ENCODE data around the gene SLC43A1. TPM values are rescaled to one million over a fixed set of nuclear protein-coding genes. Genes with fewer than 3 reads are reported as not detected.
A peak's percentile ranks its signal among the peaks of the same experiment; 100 is the strongest.

The SLC43A1 gene
- total and polyA plus RNA-seq, 2 of the 4 experiments (the other 2 are of a cell fraction): 10.0 to 17.0 TPM

GRCh38 chr11:57458060-57458409, 57.5 kb downstream of the SLC43A1 start:
- Histone ChIP-seq H3K4ac (ENCODE audit: low read depth, low read length) (no peak overlapping the region), H2BK120ac (ENCODE audit: low read depth, low read length) (no peak overlapping the region), H2BK5ac (ENCODE audit: low read depth, low read length, poor library complexity, severe bottlenecking) (no peak overlapping the region), H3K18ac (ENCODE audit: low read depth, low read length) (no peak overlapping the region), H3K4me3 (ENCODE audit: insufficient read depth, low read depth, low read length) (no peak overlapping the region), H2AK9ac (replicated peaks; ENCODE audit: low read depth, low read length, poor library complexity) (no peak overlapping the region), H2BK20ac (ENCODE audit: low read depth, low read length) (no peak overlapping the region), H3K27me3 (ENCODE audit: control insufficient read depth, insufficient read depth, low read length) (peaks cover 54% of the 10 kb centered on the region), H3K4me1 (ENCODE audit: control insufficient read depth, insufficient read depth, low read length) (peaks cover 3% of the 10 kb centered on the region; the same call in 1 of the 2 replicates), H4K5ac (ENCODE audit: low read depth, low read length) (no peak overlapping the region), H3K56ac (ENCODE audit: extremely low read depth, insufficient read depth, low read length) (no peak overlapping the region), H3K9ac (ENCODE audit: low read depth, low read length) (no peak overlapping the region), H3K4me2 (ENCODE audit: low read depth, low read length) (no peak overlapping the region), H3K9me3 (ENCODE audit: control insufficient read depth, insufficient read depth, low read length) (no peaks in the 10 kb centered on the region), H3K79me1 (ENCODE audit: low read depth in 1 of 2, low read length in 2 of 2) (no peaks in the 10 kb centered on the region), H2BK15ac (ENCODE audit: low read depth, low read length) (no peak overlapping the region), H3K9me1 (ENCODE audit: insufficient read depth, low read length) (0 out of 2 replicates have a peak, but pooled peaks cover 4% of the 10 kb centered on the region), H4K20me1 (ENCODE audit: insufficient read depth, low read length) (no peaks in the 10 kb centered on the region), H2AK5ac (ENCODE audit: low read depth, low read length) (no peak overlapping the region), H4K91ac (ENCODE audit: insufficient read depth, low read depth, low read length) (no peak overlapping the region), H3K27ac (ENCODE audit: insufficient read depth, low read length) (no peak overlapping the region), H2AFZ (replicated peaks; ENCODE audit: low read length, poor library complexity) (peak overlapping the region; percentile 43), H3K36me3 (ENCODE audit: control insufficient read depth, insufficient read depth, low read length) (no peaks in the 10 kb centered on the region), H4K8ac (ENCODE audit: low read depth in 2 of 2, low read length in 2 of 2) (no peak overlapping the region), H3K14ac (replicated peaks; ENCODE audit: low read depth, low read length) (no peak overlapping the region), H3K23ac (ENCODE audit: low read depth, low read length) (no peak overlapping the region)
- POLR2A ChIA-PET (ENCODE audit: unreplicated experiment): interaction anchor here (0.6 kb wide), 1 partner anchor 186 kb away, joined by 4 read pairs; no protein-coding TSS in a partner anchor
- BruUV-seq (replicated peaks): no TSS peak
- in situ Hi-C loops (cut with MboI; ENCODE audit: low sequenced_read_pairs) (loop anchor here (5.0 to 10.0 kb wide), 2 partner anchors 69 to 187 kb away; partner anchors contain the start of gene YPEL4), dilution Hi-C loops (cut with HindIII; ENCODE audit: low sequenced_read_pairs, unreplicated experiment) (no loop called here), intact Hi-C loops (cut with micrococcal nuclease) (loop anchor here (5.0 to 10.0 kb wide), 2 partner anchors 613 to 1054 kb away; no protein-coding TSS in a partner anchor)
- WGBS, 2 experiments (ENCODE audit: extremely low coverage in 2 of 2, insufficient read length in 1 of 2): no CpG with 5 or more reads among the region's 16 CpGs
- no peak for DNase-seq
- no peak for ATAC-seq (ENCODE audit: low read depth)
- CTCF ChIA-PET: interaction anchor here (0.7 to 3.9 kb wide), 11 partner anchors 16 to 152 kb away, joined by 3 to 22 read pairs (median 4); no protein-coding TSS in a partner anchor
- 0 out of 2 replicates have a peak, but pooled peaks have one; percentile 12 for TF ChIP-seq NFE2L2 (IDR thresholded peaks at IDR 0.05; ENCODE audit: low read depth, low read length)
- no peak for TF ChIP-seq FOS (IDR thresholded peaks at IDR 0.05; ENCODE audit: low read depth, low read length)
